Natural killer cell (primary cell): Measurements from ENCODE around the gene INHBB. TPM values are rescaled to one million over a fixed set of nuclear protein-coding genes. Genes with fewer than 3 reads are reported as not detected.

Source experiments
- ATAC-seq, 3 donors: fragments of 150-1000 bp in 2 of 3; fragments of 200-7000 bp in 1 of 3; cut with Tn5 transposase; 1 replicate in 1 of 3; 2 replicates in 2 of 3; pipeline ENCODE4 v1.10.0; 2021; ENCODE audit warnings: mild to moderate bottlenecking in 2 of 3, moderate library complexity in 2 of 3
- DNase-seq, 2 donors: peaks; one replicate each; pipeline versions ENCODE4 v3.0.0 to v3.0.0-alpha.2; 2013 to 2021; ENCODE audit warnings: mixed read lengths in 1 of 2
- H3K27ac ChIP-seq: one replicate; pipeline ENCODE4 v1.5.1; 2013; ENCODE audit warnings: mild to moderate bottlenecking, low read length
- H3K27me3 ChIP-seq: one replicate; pipeline ENCODE4 v1.6.1; 2013; ENCODE audit warnings: low read length; ENCODE audit not compliant: control insufficient read depth, insufficient read depth
- H3K36me3 ChIP-seq: one replicate; pipeline ENCODE4 v1.6.1; 2013; ENCODE audit warnings: low read length; ENCODE audit not compliant: control insufficient read depth, insufficient read depth
- H3K4me1 ChIP-seq: one replicate; pipeline ENCODE4 v1.6.1; 2013; ENCODE audit warnings: low read length; ENCODE audit not compliant: control insufficient read depth, insufficient read depth
- H3K4me3 ChIP-seq: one replicate; pipeline ENCODE4 v1.5.1; 2013; ENCODE audit warnings: low read length
- H3K9me3 ChIP-seq: one replicate; pipeline ENCODE4 v1.6.1; 2013; ENCODE audit warnings: low read length; ENCODE audit not compliant: control insufficient read depth, insufficient read depth
- H3K27ac Mint-ChIP-seq, 2 donors: one replicate each; pipeline ENCODE4 v1.8.0; 2022; ENCODE audit warnings: mild to moderate bottlenecking in 2 of 2, mixed read lengths in 2 of 2, moderate library complexity in 1 of 2
- H3K27me3 Mint-ChIP-seq, 2 donors: one replicate each; pipeline ENCODE4 v1.8.0; 2022; ENCODE audit warnings: low read depth in 2 of 2, mixed read lengths in 2 of 2
- H3K36me3 Mint-ChIP-seq: one replicate; pipeline ENCODE4 v1.8.0; 2022; ENCODE audit warnings: mixed read lengths
- H3K4me1 Mint-ChIP-seq, 2 donors: one replicate each; pipeline ENCODE4 v1.8.0; 2022; ENCODE audit warnings: mixed read lengths in 2 of 2
- H3K4me3 Mint-ChIP-seq: one replicate; pipeline ENCODE4 v1.8.0; 2022; ENCODE audit warnings: mild to moderate bottlenecking, moderate library complexity, mixed read lengths
- H3K9me3 Mint-ChIP-seq, 2 donors: one replicate each; pipeline ENCODE4 v1.8.0; 2022; ENCODE audit warnings: mixed read lengths in 2 of 2
- WGBS: methylation state at CpG from one replicate; pipeline ENCODE4 v1.1.7; 2013; ENCODE audit warnings: missing lambda C conversion rate; ENCODE audit not compliant: insufficient coverage; 5-methylcytosine and 5-hydroxymethylcytosine counted together
- intact Hi-C: fragments of 100-400 bp; cut with micrococcal nuclease; formaldehyde crosslinking; loops from one replicate; pipeline ENCODE4 v1.14.2; 2022
- total RNA-seq, 4 donors: library from RNA; stranded (reverse); fragments of 120-200 nt in 1 of 4; gene quantifications; one replicate each; pipeline versions ENCODE4 v1.2.3 to v1.2.4, GENCODE V29; 2013 to 2022
- TF ChIP-seq, protein P1 (sequence below): fragments of 200-600 bp; IDR thresholded peaks from one replicate; pipeline ENCODE4 v1.8.0; 2022; ENCODE audit warnings: antibody characterized with exemption

INHBB gene
- total RNA-seq, 3 donors from 2014 or later (not counting 1 experiment from before 2014, with no cell fraction given) = 0.07 to 0.10 TPM; not detected in 1

DNA sequence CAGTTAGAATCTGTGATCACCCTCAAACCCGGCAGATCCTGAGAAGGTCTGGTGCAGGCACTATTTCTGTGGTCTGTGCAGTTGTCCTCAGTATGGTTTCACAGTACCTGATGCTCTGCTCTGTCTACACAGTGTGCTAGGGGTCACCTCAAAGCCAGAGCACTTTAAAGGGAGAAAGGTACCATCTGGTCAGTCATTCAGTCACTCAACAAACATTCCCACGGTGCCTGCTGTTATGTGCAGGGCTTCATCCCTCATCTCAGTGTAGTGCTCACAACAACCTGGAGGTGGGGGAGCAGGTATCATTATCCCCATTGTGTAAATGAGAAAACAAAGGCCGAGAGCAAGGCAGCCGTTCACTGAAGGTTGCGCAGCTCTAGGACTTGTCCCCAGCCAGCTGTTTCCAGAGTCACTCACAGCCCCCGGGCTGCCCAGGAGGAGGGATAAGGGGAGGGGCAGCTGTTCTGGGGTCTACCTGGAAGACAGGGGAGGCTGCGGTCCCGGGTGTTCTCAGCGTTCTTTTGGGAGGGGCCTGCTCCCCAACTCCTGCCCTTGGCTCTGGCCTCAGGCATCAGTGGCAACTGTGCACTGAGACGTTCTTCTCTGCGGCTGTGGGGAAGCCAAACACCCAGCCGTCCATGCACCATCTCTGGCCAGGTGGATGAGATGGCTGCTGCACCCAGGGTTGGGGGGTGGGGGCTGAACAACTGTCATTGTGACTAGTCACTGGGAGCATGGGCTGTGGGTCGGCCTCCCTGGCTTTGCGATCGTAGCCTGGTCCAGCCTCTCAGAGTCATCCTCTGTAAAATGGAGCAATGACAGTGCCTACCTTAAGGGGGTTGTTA is 9.2 kb downstream of the INHBB start:
- H3K4me3 Mint-ChIP-seq = no peak overlapping the region
- ATAC-seq = no peak
- TF ChIP-seq, protein P1, sequence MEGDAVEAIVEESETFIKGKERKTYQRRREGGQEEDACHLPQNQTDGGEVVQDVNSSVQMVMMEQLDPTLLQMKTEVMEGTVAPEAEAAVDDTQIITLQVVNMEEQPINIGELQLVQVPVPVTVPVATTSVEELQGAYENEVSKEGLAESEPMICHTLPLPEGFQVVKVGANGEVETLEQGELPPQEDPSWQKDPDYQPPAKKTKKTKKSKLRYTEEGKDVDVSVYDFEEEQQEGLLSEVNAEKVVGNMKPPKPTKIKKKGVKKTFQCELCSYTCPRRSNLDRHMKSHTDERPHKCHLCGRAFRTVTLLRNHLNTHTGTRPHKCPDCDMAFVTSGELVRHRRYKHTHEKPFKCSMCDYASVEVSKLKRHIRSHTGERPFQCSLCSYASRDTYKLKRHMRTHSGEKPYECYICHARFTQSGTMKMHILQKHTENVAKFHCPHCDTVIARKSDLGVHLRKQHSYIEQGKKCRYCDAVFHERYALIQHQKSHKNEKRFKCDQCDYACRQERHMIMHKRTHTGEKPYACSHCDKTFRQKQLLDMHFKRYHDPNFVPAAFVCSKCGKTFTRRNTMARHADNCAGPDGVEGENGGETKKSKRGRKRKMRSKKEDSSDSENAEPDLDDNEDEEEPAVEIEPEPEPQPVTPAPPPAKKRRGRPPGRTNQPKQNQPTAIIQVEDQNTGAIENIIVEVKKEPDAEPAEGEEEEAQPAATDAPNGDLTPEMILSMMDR = no peak
- Histone ChIP-seq H3K4me1 (no peaks in the 10 kb centered on the region), H3K4me3 (no peak overlapping the region), H3K9me3 (no peaks in the 10 kb centered on the region), H3K27me3 (no peaks in the 10 kb centered on the region), H3K36me3 (no peaks in the 10 kb centered on the region), H3K27ac (no peak overlapping the region)
- H3K36me3 Mint-ChIP-seq = no peaks in the 10 kb centered on the region
- no peak overlapping the region for H3K27ac Mint-ChIP-seq
- WGBS = 85% methylated on average over 15 of the region's 15 CpGs
- H3K4me1 Mint-ChIP-seq = peaks cover 0 to 4% of the 10 kb centered on the region in 2 donors
- no peaks in the 10 kb centered on the region for H3K9me3 Mint-ChIP-seq
- no peak for DNase-seq
- intact Hi-C loops = no loop called here
- peaks cover 5 to 16% of the 10 kb centered on the region in 2 donors for H3K27me3 Mint-ChIP-seq

DNA sequence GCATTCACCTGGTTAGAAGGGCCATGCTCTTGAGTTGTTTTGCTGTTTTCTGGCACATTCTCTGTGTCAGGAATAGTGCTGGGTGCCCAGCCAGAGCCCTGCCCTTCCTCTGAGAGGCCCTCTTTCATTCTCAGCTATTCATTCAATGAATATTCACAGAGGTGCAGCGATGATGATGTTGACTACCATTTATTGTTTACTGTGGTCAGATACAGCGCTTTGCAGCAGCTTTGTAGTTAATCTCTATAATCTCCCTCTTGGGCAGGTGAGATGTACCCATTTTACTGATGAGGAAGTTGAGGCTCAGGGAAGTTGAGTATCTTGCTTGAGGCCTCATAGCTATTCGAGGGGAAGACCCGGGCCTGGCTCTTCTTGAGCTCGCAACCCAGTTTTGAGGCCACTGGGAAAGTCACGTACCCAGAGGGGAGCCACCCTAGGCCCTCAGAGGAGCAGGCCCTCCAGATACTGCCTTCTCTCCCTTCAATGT is 9.9 kb downstream of the INHBB start:
- Mint-ChIP-seq H3K4me3 (no peak overlapping the region), H3K27ac (no peak overlapping the region), H3K27me3 (peaks cover 0 to 12% of the 10 kb centered on the region in 2 donors), H3K4me1 (peaks cover 0 to 4% of the 10 kb centered on the region in 2 donors), H3K36me3 (no peaks in the 10 kb centered on the region), H3K9me3 (no peaks in the 10 kb centered on the region)
- TF ChIP-seq, protein P1 = no peak
- Histone ChIP-seq H3K36me3 (no peaks in the 10 kb centered on the region), H3K4me3 (no peak overlapping the region), H3K4me1 (no peaks in the 10 kb centered on the region), H3K27ac (no peak overlapping the region), H3K9me3 (no peaks in the 10 kb centered on the region), H3K27me3 (no peaks in the 10 kb centered on the region)
- DNase-seq = no peak
- WGBS = 90% methylated on average over 6 of the region's 6 CpGs
- no peak for ATAC-seq
- intact Hi-C loops = no loop called here

DNA sequence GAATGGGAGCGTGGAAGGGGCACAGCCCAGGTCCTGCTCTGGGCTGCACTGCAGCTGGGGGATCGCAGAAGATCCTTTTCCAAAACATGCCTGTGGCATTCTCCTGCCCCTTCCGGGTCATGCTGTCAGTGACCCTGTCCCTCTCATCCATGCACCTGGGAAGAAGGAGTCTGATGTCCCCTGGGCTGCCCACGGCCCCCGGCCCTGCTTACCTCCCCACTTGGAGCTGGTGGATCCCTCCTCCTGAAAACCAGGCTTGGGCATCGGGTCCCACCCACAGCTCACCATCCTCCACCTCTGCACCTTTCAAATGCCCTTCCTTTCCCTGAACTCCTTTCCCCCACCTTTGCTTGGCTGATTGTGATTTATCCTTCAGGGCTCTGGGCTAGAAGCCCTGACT is 11.8 kb downstream of the INHBB start:
- H3K27ac Mint-ChIP-seq = no peak overlapping the region
- TF ChIP-seq, protein P1 = no peak
- WGBS = 83% methylated on average over 6 of the region's 6 CpGs
- H3K9me3 Mint-ChIP-seq = no peaks in the 10 kb centered on the region
- no peaks in the 10 kb centered on the region for H3K36me3 Mint-ChIP-seq
- ATAC-seq (no peak), DNase-seq (no peak)
- H3K4me3 ChIP-seq = no peak overlapping the region
- no peak overlapping the region for H3K4me3 Mint-ChIP-seq
- no peaks in the 10 kb centered on the region for H3K27me3 ChIP-seq
- intact Hi-C loops = no loop called here
- H3K36me3 ChIP-seq = no peaks in the 10 kb centered on the region
- no peak overlapping the region for H3K27ac ChIP-seq
- H3K4me1 ChIP-seq = no peaks in the 10 kb centered on the region
- no peaks in the 10 kb centered on the region for H3K9me3 ChIP-seq
- peaks cover 0 to 4% of the 10 kb centered on the region in 2 donors for H3K4me1 Mint-ChIP-seq
- peaks cover 0 to 10% of the 10 kb centered on the region in 2 donors for H3K27me3 Mint-ChIP-seq
